Ishikawa (cell line): Measurements from ENCODE around the gene MOB4.

Experiments used
- CEBPB ChIP-seq: IDR thresholded peaks from 2 replicates; pipeline ENCODE4 v1.6.1; 2012
- CREB1 ChIP-seq: IDR thresholded peaks from 2 replicates; pipeline ENCODE4 v1.6.1; 2012; ENCODE audit warnings: low read depth
- EGR1 ChIP-seq: IDR thresholded peaks from 2 replicates; pipeline ENCODE4 v1.6.1; 2012
- EP300 ChIP-seq: IDR thresholded peaks from 2 replicates; pipeline ENCODE4 v1.6.1; 2012; ENCODE audit warnings: borderline replicate concordance
- FOXM1 ChIP-seq: IDR thresholded peaks from 2 replicates; pipeline ENCODE4 v1.6.1; 2012; ENCODE audit warnings: low read depth, borderline replicate concordance
- MAX ChIP-seq: IDR thresholded peaks from 2 replicates; pipeline ENCODE4 v1.6.1; 2012
- NFIC ChIP-seq: IDR thresholded peaks from 2 replicates; pipeline ENCODE4 v1.6.1; 2012
- RAD21 ChIP-seq: IDR thresholded peaks from 2 replicates; pipeline ENCODE4 v1.6.1; 2012; ENCODE audit warnings: low read depth
- REST ChIP-seq: IDR thresholded peaks from 2 replicates; pipeline ENCODE4 v1.6.1; 2012; ENCODE audit warnings: low read depth, mild to moderate bottlenecking
- TAF1 ChIP-seq: IDR thresholded peaks from 2 replicates; pipeline ENCODE4 v1.6.1; 2012; ENCODE audit warnings: low read depth, mild to moderate bottlenecking
- TCF12 ChIP-seq: IDR thresholded peaks from 2 replicates; pipeline ENCODE4 v1.6.1; 2012; ENCODE audit warnings: low read depth
- TEAD4 ChIP-seq: IDR thresholded peaks from 2 replicates; pipeline ENCODE4 v1.6.1; 2012
- USF1 ChIP-seq: IDR thresholded peaks from 2 replicates; pipeline ENCODE4 v1.6.1; 2012
- YY1 ChIP-seq: IDR thresholded peaks from 2 replicates; pipeline ENCODE4 v1.6.1; 2012; ENCODE audit warnings: low read depth
- ZBTB7A ChIP-seq: IDR thresholded peaks from 2 replicates; pipeline ENCODE4 v1.6.1; 2012; ENCODE audit warnings: low read depth

The MOB4 gene

GRCh38 chr2:197575987-197576386, 60.1 kb downstream of the MOB4 start:
- TF ChIP-seq REST (no peak), CEBPB (no peak), USF1 (no peak), EGR1 (no peak), RAD21 (no peak), CREB1 (no peak), MAX (no peak), TEAD4 (no peak), ZBTB7A (no peak), TCF12 (no peak), YY1 (no peak), FOXM1 (no peak), NFIC (no peak), EP300 (no peak)

- no peak for TF ChIP-seq YY1
- TF ChIP-seq EP300, result no peak
- no peak for TF ChIP-seq EGR1
- no peak for TF ChIP-seq TCF12
Observed at GRCh38 chr2:197576631-197577030, 60.8 kb downstream of the MOB4 start.

- TF ChIP-seq ZBTB7A, result no peak
- no peak for TF ChIP-seq NFIC
- no peak for TF ChIP-seq TEAD4
- TF ChIP-seq REST, result no peak
- TF ChIP-seq CREB1, result no peak
- TF ChIP-seq USF1, result no peak
- no peak for TF ChIP-seq EGR1
- TF ChIP-seq TAF1, result no peak
- no peak for TF ChIP-seq MAX
- no peak for TF ChIP-seq FOXM1
- no peak for TF ChIP-seq TCF12
Observed at GRCh38 chr2:197577446-197577845, 61.6 kb downstream of the MOB4 start.

- no peak for TF ChIP-seq TCF12
- no peak for TF ChIP-seq YY1
- no peak for TF ChIP-seq CREB1
- TF ChIP-seq TAF1, result no peak
- TF ChIP-seq EGR1, result no peak
- no peak for TF ChIP-seq MAX
- TF ChIP-seq FOXM1, result no peak
- TF ChIP-seq CEBPB, result no peak
Observed at GRCh38 chr2:197591339-197592072, 75.6 kb downstream of the MOB4 start.

GRCh38 chr2:197596766-197597165, 80.9 kb downstream of the MOB4 start:
- no peak for TF ChIP-seq USF1
- no peak for TF ChIP-seq RAD21
- TF ChIP-seq EP300, result no peak
- TF ChIP-seq EGR1, result no peak
